ENCODE results near the gene NSG1. TPM values are rescaled to one million over a fixed set of nuclear protein-coding genes. Genes with fewer than 3 reads are reported as not detected.

Gene NSG1
- total and polyA plus RNA-seq, 2 of the 13 experiments (the other 11 are each of a cell fraction or from before 2014, with no cell fraction given): not detected

- intact Hi-C loops (cut with micrococcal nuclease; ENCODE audit: unreplicated experiment) (no loop called here), in situ Hi-C loops (cut with HindIII; ENCODE audit: extremely low pct_ligation_motif_present, low pct_unique_long_range_greater_than_20kb) (no loop called here)
- FAIRE-seq: no peak
- no peak for ATAC-seq
- 37% methylated on average over 13 of the region's 13 CpGs for WGBS (ENCODE audit: low lambda C conversion rate)
- no peak overlapping the region for H3K4me2 ChIP-seq (ENCODE audit: low read depth, low read length)
- ChIA-PET POLR2A (no interaction called here), CTCF (ENCODE audit: low intra/inter-chr PET ratio, low total read pairs) (no interaction called here)
- peaks cover 8 to 57% of the 10 kb centered on the region in 2 experiments; a peak in 3 of 5 replicates for H3K27me3 ChIP-seq (ENCODE audit: control insufficient read depth in 1 of 2, insufficient read depth in 2 of 2, low read length in 2 of 2)
- H2AFZ ChIP-seq (ENCODE audit: low read length): no peak overlapping the region
- H4K20me1 ChIP-seq (ENCODE audit: insufficient read depth, low read length): no peaks in the 10 kb centered on the region
- BruUV-seq (replicated peaks): no TSS peak
- H3K4me1 ChIP-seq (ENCODE audit: insufficient read depth, low read length): no peaks in the 10 kb centered on the region
- no peak overlapping the region for H3K9ac ChIP-seq (ENCODE audit: insufficient read depth, low read depth, low read length)
- TF ChIP-seq YEATS2 (CRISPR knock-in tag; IDR thresholded peaks at IDR 0.05; ENCODE audit: borderline replicate concordance) (no peak), AKNA (CRISPR knock-in tag; IDR thresholded peaks at IDR 0.05; ENCODE audit: borderline replicate concordance) (no peak), MLXIP (CRISPR knock-in tag; IDR thresholded peaks at IDR 0.05; ENCODE audit: borderline replicate concordance) (no peak), NFE2 (CRISPR knock-in tag; IDR thresholded peaks at IDR 0.05) (no peak), ZNF788 (CRISPR knock-in tag; IDR thresholded peaks at IDR 0.05; ENCODE audit: borderline replicate concordance) (no peak), GABPB1 (CRISPR knock-in tag; IDR thresholded peaks at IDR 0.05) (no peak), CREB3 (CRISPR knock-in tag; IDR thresholded peaks at IDR 0.05) (no peak), ELF1 (CRISPR knock-in tag; IDR thresholded peaks at IDR 0.05) (no peak), ELF3 (CRISPR knock-in tag; IDR thresholded peaks at IDR 0.05) (no peak), ETV6 (CRISPR knock-in tag; conservative IDR thresholded peaks at IDR 0.05) (no peak)
- no peak overlapping the region for H3K27ac ChIP-seq (ENCODE audit: extremely low read length, insufficient read depth, low read length)
- no peak for DNase-seq (ENCODE audit: low spot score)
- H3K79me2 ChIP-seq (ENCODE audit: insufficient read depth, low read length): no peaks in the 10 kb centered on the region
- no peaks in the 10 kb centered on the region for H3K36me3 ChIP-seq (replicated peaks in 1 of 2; ENCODE audit: control insufficient read depth in 1 of 2, insufficient read depth in 2 of 2, low read length in 2 of 2)
- H3K4me3 ChIP-seq (replicated peaks in 1 of 3; ENCODE audit: insufficient read depth in 1 of 3, low read depth in 2 of 3, low read length in 3 of 3): no peak overlapping the region
- H3K9me3 ChIP-seq (ENCODE audit: low read length): no peaks in the 10 kb centered on the region
Measured at GRCh38 chr4:4402966-4403365, 16.1 kb downstream of the NSG1 start.

Data from HepG2 (cell line).